LNCaP clone FGC (cell line): ENCODE data around the gene EFNA5.

ENCODE experiments used
- DNase-seq: peaks from one replicate; pipeline ENCODE4 v3.0.0-alpha.2; 2011; ENCODE audit warnings: low read depth
- H3K4me3 ChIP-seq: 2 replicates; pipeline ENCODE4 v1.5.1; 2011; ENCODE audit warnings: mild to moderate bottlenecking, low read depth, low read length, control low read depth
- CTCF ChIP-seq: IDR thresholded peaks from 2 replicates; pipeline ENCODE4 v1.5.1; 2012; ENCODE audit warnings: mild to moderate bottlenecking; ENCODE audit not compliant: control insufficient read depth, insufficient read depth; ENCODE audit errors: extremely low read depth

EFNA5 gene

DNA sequence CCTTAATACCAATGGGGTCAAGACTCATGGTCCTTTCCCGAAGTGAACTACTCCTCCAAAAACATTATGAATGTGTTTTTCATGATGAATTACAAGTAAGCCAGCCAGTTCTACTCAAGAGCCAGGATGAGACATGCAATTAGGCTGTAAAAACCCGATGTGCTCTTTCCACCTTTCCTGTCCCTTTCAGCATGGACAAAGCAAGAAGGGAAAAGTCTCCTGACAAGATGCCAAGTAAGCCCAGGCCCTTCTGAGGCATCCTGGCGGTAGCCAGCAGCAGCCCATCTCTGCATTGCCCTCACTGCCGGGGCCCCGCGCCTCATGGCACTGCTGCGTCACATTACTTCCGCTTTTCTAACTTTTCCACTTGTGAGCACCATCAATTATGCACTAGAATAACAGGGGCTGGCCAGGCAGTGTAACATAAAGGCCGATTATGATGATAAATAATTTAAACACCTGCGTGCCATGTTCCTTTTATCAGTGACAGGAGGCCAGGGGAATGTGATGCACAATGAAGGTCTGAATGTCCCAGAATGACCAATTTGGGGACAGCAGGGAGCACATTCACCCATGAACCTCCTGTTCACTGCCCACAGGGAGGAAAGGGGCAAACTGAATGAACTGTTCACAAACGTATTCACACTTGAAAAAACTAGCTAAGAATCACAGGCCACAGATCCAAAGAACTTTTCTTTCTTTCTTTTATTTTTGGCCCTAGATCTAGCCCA, 37.4 kb downstream of the EFNA5 start:
- TF ChIP-seq CTCF: no peak

GRCh38 chr5:107631805-107632362, 38.9 kb downstream of the EFNA5 start:
- no peak overlapping the region for H3K4me3 ChIP-seq
- no peak for DNase-seq
- no peak for TF ChIP-seq CTCF

More for the DNA sequence above, 37.4 kb downstream of the EFNA5 start:
- DNase-seq: no peak
- no peak overlapping the region for H3K4me3 ChIP-seq

DNA sequence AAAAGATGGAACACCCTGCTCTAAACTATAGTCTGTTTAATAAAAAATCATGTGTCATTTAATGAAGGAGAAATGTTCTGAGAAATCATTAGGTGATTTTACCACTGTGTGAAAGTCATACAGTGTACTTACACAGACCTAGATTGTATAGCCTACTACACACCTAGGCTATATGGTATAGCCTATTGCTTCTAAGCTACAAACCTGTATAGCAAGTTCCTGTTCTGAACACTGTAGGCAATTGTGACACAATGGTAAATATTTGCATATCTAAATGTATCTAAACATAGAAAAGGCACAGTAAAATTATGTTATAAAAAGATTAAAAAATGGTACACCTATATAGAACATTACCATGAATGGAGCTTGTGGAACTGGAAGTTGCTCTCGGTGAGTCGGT, 40.6 kb downstream of the EFNA5 start:
- DNase-seq: peak; percentile 90
- H3K4me3 ChIP-seq: peak overlapping the region; percentile 17; the same call in 1 of the 2 replicates
- no peak for TF ChIP-seq CTCF

DNA sequence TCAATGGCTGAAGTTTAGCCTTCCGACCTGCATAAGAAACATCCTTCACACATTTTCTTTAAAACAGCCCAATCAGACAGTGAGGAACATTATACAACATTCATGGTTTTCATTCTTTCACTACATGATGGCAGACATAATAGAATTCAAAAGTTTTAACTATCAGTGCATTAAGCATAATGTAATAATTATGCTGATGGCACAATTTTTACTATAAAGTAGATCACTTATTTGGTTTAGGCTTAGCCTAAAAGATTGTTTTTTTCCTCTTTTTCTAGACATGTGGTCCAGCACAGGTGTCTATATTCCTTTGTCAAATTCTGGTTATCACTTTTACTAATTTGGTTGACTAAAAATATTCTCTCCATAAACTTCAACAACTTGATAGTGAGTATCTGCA, 46.5 kb downstream of the EFNA5 start:
- DNase-seq: no peak
- TF ChIP-seq CTCF: no peak
- H3K4me3 ChIP-seq: no peak overlapping the region

DNA sequence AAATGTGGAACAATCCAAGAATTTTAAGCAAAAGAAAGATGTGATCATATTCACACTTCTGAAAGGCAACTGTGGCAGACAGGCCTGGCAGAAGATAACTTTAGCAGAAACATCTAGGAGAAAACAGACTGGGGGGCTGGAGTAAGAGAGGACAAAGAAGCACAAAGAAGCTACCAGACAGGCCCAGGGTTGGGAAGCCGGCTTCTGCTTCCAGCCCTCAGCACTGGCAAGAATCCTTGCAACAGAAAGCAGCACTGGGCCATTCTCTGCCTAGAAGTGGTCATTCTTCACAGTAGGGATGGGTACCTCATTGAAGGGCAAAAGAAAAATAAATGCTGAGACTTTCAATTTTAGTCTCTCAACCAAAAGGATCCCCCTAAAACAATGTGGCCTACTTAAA, 49.6 kb downstream of the EFNA5 start:
- no peak for TF ChIP-seq CTCF
- H3K4me3 ChIP-seq: no peak overlapping the region
- DNase-seq: no peak

DNA sequence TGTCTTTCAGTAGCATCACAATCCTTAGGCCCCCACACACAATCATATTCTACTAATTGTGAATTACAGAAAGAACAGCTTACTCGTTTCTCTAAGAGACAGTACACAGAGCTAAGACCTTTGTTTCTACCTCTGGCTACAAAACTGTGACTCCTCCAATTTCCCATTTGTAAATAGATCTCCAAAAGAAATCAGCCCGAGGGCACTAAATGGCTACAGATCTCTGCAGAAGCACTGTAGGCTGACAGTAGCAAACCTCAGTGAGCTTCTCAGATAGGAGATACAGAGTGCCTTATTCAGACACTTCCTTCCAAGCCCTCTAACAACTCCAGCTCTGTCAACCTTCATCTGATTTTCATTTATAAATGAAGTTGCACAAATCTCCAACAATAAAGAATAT, 51.0 kb downstream of the EFNA5 start:
- no peak overlapping the region for H3K4me3 ChIP-seq
- no peak for DNase-seq
- no peak for TF ChIP-seq CTCF

GRCh38 chr5:107618242-107618641, 52.5 kb downstream of the EFNA5 start:
- no peak for DNase-seq
- TF ChIP-seq CTCF: no peak
- no peak overlapping the region for H3K4me3 ChIP-seq
